HepG2 (cell line): ENCODE results near the gene RPS6KL1. TPM values are rescaled to one million over a fixed set of nuclear protein-coding genes. Genes with fewer than 3 reads are reported as not detected.

Experiments
- ARID4A ChIP-seq: sonication (generic); formaldehyde crosslinking; IDR thresholded peaks from 2 replicates; pipeline ENCODE4 v1.5.0; 2020; ENCODE audit warnings: mild to moderate bottlenecking, missing genetic modification reagents, borderline replicate concordance
- ATF7-NPFF ChIP-seq: sonication (generic); formaldehyde crosslinking; IDR thresholded peaks from 2 replicates; pipeline ENCODE4 v1.8.1; 2023; ENCODE audit warnings: mild to moderate bottlenecking, low read depth, missing genetic modification reagents, moderate library complexity
- FOXO1 ChIP-seq: sonication (generic); formaldehyde crosslinking; IDR thresholded peaks from 2 replicates; pipeline ENCODE4 v1.4.0; 2020; ENCODE audit warnings: missing genetic modification reagents
- FUBP1 ChIP-seq: sonication (generic); formaldehyde crosslinking; IDR thresholded peaks from 2 replicates; pipeline ENCODE4 v1.5.1; 2020; ENCODE audit warnings: missing genetic modification reagents, mild to moderate bottlenecking, borderline replicate concordance
- GTF3A ChIP-seq: sonication (generic); formaldehyde crosslinking; conservative IDR thresholded peaks from 2 replicates; pipeline ENCODE4 v1.4.0; 2020; ENCODE audit warnings: mild to moderate bottlenecking, missing genetic modification reagents
- MIXL1 ChIP-seq: IDR thresholded peaks from 2 replicates; pipeline ENCODE4 v1.6.1; 2016
- MLLT10 ChIP-seq: sonication (generic); formaldehyde crosslinking; IDR thresholded peaks from 2 replicates; pipeline ENCODE4 v1.4.0; 2020; ENCODE audit warnings: missing genetic modification reagents
- MZF1 ChIP-seq: sonication (generic); formaldehyde crosslinking; IDR thresholded peaks from 2 replicates; pipeline ENCODE4 v1.8.1; 2023; ENCODE audit warnings: mild to moderate bottlenecking, missing genetic modification reagents, borderline replicate concordance
- NFYB ChIP-seq: sonication (generic); formaldehyde crosslinking; IDR thresholded peaks from 2 replicates; pipeline ENCODE4 v1.4.0; 2020; ENCODE audit warnings: missing genetic modification reagents
- YEATS4 ChIP-seq: sonication (generic); formaldehyde crosslinking; IDR thresholded peaks from 2 replicates; pipeline ENCODE4 v1.4.0; 2020; ENCODE audit warnings: missing genetic modification reagents, borderline replicate concordance
- ZNF230 ChIP-seq: sonication (generic); formaldehyde crosslinking; IDR thresholded peaks from 2 replicates; pipeline ENCODE4 v1.4.0; 2020; ENCODE audit warnings: mild to moderate bottlenecking, missing genetic modification reagents
- ZNF83 ChIP-seq: sonication (generic); formaldehyde crosslinking; IDR thresholded peaks from 2 replicates; pipeline ENCODE4 v1.4.0; 2020; ENCODE audit warnings: missing genetic modification reagents, mild to moderate bottlenecking, borderline replicate concordance
- polyA plus RNA-seq, 8 experiments: library from polyadenylated mRNA; depleted of rRNA in 3 of 8; stranded (reverse) in 7 of 8; unstranded in 1 of 8; fragments of >200 nt; fragmentation: Illumina TruSeq in 4 of 8; extraction: Trizol in 4 of 8; gene quantifications; 2 replicates each; pipeline versions ENCODE4 v1.2.1 to v1.2.3, GENCODE V29; 2011 to 2016; ENCODE audit warnings: low read depth in 4 of 8, missing spikeins in 1 of 8, mixed read lengths in 1 of 8; ENCODE audit not compliant: insufficient read depth in 1 of 8
- total RNA-seq, 5 experiments: library from RNA; depleted of rRNA; stranded (reverse); fragments of >200 nt; fragmentation: Illumina TruSeq; extraction: Trizol; gene quantifications; 2 replicates each; pipeline ENCODE4 v1.2.3, GENCODE V29; 2016; ENCODE audit warnings: low read depth in 1 of 5

Gene RPS6KL1
- total and polyA plus RNA-seq, 2 of the 13 experiments (the other 11 are each of a cell fraction or from before 2014, with no cell fraction given): 6.5 to 11.5 TPM

DNA sequence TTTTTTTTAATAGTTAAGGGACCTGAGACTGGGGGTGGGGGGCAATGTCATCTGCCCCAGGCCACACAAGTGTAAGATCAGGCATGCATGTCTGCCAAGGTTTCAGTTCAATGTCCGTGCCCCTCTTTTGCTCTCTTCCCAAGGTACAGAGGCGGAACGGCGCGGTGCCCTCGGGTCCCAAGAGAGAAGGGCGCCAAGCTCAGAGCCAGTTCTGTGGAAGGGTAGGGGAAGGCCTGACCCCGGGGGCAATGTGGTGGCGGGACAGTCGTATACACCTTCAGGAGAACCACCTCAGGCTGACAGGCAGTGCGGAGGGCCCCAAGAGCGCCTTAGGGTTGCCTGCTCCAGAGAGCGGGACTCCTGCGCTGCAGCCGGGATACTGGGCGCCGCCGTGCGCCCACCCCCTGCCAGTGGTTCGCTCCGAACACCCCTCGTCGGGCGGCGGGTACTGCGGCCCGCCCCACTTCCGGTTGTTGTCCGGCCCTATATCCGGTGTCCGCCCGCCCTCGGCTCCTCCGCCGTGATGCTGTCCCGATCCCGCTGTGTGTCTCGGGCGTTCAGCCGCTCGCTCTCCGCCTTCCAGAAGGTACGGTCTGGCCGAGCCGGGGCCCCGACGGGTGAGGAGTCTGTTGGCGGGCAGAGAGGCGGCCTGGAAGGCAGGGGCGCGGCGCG is 41.5 kb downstream of the RPS6KL1 start, which contains the start of gene DLST (continued):
- TF ChIP-seq NFYB (CRISPR knock-in tag): 0 out of 2 replicates have a peak, but pooled peaks have one; percentile 16
- TF ChIP-seq GTF3A (CRISPR knock-in tag): no peak
- TF ChIP-seq ATF7-NPFF: no peak
- TF ChIP-seq MZF1 (CRISPR knock-in tag): 0 out of 2 replicates have a peak, but pooled peaks have one; percentile 16
- TF ChIP-seq ZNF83: 0 out of 2 replicates have a peak, but pooled peaks have one; percentile 33
- TF ChIP-seq MLLT10 (CRISPR knock-in tag): no peak
- no peak for TF ChIP-seq ZNF230 (CRISPR knock-in tag)
- no peak for TF ChIP-seq FUBP1 (CRISPR knock-in tag)
- TF ChIP-seq ARID4A: peak; percentile 88
- 0 out of 2 replicates have a peak, but pooled peaks have one; percentile 31 for TF ChIP-seq MIXL1 (CRISPR knock-in tag)
- TF ChIP-seq FOXO1: peak; percentile 48; the same call in 1 of the 2 replicates
- TF ChIP-seq YEATS4 (CRISPR knock-in tag): peak; percentile 65; the same call in 1 of the 2 replicates
